Fibroblast of mammary gland (primary cell): ENCODE measurements around the gene TCF23.

Experiments
- DNase-seq: peaks from one replicate; pipeline ENCODE4 v3.0.0-alpha.2; 2010; ENCODE audit warnings: low read depth
- H3K4me3 ChIP-seq: 2 replicates; pipeline ENCODE4 v1.5.1; 2011; ENCODE audit warnings: low read depth, mild to moderate bottlenecking, low read length, moderate library complexity; ENCODE audit not compliant: control insufficient read depth
- TF ChIP-seq, protein P1 (sequence below): conservative IDR thresholded peaks from 2 replicates; pipeline ENCODE4 v1.5.1; 2011; ENCODE audit warnings: low read depth, low read length, inconsistent platforms; ENCODE audit not compliant: control insufficient read depth, insufficient read depth

TCF23 gene

GRCh38 chr2:27149570-27150405, 984 bp downstream of the TCF23 start:
- TF ChIP-seq, protein P1, sequence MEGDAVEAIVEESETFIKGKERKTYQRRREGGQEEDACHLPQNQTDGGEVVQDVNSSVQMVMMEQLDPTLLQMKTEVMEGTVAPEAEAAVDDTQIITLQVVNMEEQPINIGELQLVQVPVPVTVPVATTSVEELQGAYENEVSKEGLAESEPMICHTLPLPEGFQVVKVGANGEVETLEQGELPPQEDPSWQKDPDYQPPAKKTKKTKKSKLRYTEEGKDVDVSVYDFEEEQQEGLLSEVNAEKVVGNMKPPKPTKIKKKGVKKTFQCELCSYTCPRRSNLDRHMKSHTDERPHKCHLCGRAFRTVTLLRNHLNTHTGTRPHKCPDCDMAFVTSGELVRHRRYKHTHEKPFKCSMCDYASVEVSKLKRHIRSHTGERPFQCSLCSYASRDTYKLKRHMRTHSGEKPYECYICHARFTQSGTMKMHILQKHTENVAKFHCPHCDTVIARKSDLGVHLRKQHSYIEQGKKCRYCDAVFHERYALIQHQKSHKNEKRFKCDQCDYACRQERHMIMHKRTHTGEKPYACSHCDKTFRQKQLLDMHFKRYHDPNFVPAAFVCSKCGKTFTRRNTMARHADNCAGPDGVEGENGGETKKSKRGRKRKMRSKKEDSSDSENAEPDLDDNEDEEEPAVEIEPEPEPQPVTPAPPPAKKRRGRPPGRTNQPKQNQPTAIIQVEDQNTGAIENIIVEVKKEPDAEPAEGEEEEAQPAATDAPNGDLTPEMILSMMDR, result no peak
- H3K4me3 ChIP-seq, result no peak overlapping the region
- no peak for DNase-seq

DNA sequence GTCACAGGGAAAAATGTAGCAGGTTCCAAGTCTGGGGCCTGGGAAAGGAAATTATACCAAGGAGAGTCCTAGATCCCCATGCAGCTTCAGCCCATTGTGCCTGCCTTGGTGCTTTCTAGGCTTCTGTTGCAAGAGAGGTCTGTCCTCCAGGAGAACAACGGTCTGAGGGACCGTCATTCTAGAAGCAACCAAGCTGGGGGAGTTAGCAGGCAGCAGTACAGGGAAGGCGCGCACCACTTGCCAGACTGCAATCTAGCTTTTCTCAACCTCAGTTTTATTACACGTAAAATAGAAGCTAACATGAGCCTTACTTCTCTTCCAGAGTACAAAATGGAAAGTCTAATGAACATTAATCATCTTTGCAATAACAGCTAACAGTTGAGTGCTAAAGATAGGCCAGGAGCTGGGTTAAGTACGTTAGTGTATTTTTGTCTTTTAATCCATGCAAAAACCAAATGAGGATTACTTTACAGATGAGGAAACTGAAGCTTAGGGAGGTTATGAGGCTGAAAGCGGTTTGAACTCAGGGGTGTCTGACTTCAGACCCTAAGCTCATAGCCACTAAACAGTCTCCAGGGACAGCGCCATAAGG, 1.9 kb downstream of the TCF23 start:
- TF ChIP-seq, protein P1, result no peak
- H3K4me3 ChIP-seq, result no peak overlapping the region
- DNase-seq, result no peak

- TF ChIP-seq, protein P1, result no peak
- H3K4me3 ChIP-seq, result no peak overlapping the region
- DNase-seq, result no peak
Measured at GRCh38 chr2:27152102-27152795, 3.4 kb downstream of the TCF23 start.

DNA sequence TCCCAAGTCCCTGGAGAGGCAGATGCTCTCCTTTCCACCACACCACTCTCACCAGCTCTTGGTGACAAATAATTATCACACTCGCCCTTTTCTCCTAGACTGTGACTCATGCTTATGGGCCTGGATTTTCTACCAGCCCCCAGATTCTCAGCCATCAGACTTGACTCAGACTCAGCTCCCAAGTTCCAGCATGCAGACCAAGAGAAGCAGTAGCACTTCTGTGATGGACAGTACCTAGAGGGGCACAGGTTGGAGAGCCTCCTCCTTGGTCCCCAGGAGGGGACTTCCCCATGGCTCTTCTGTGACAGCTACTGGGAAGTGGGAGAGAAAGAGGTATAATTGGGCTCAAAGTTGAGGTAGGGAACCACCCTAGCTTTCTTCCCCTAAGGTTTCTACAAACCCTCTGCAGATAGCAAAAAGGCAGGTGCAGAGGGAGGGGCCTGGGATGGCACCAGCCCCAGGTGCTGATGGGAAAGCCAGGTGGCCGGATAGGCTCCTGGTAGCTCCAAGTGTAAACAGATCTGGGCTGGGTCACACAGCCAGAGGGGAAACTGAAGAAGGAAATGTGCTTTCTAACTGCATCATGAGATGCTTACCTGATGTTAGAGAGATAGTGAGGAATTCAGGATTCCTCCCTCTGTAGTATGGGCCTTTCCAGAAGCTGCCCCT, 4.1 kb downstream of the TCF23 start:
- DNase-seq, result peak; percentile 55
- no peak overlapping the region for H3K4me3 ChIP-seq
- TF ChIP-seq, protein P1, result no peak

DNA sequence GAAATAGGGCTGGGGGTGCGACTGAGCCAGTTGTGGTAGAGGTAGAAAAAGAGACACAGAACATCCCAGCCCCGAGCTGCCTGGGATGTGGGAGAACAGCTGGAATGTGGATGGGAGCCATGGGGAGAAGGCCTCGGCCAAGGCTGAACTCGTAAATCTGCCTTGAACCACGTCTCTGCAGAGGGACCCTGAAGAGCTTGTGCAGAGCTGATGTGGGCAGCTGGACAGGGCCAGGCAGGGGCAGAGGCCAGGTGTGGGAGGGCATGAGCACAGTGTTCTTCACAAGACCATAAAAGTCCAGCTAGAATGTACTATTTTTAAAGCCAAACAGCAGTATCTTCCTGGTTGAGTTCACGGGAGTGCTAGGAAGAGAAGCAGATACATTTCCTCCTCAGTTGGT, 5.7 kb downstream of the TCF23 start:
- TF ChIP-seq, protein P1, result no peak
- no peak for DNase-seq
- H3K4me3 ChIP-seq, result no peak overlapping the region

- no peak overlapping the region for H3K4me3 ChIP-seq
- DNase-seq, result no peak
- TF ChIP-seq, protein P1, result no peak
Measured at GRCh38 chr2:27155069-27155520, 6.3 kb downstream of the TCF23 start.
